Choroid plexus epithelial cell (primary cell): ENCODE data around the gene PLCD1.

ENCODE experiments used
- DNase-seq: peaks from one replicate; pipeline ENCODE4 v3.0.0-alpha.2; 2010; ENCODE audit warnings: low read depth
- H3K4me3 ChIP-seq: 2 replicates; pipeline ENCODE4 v1.5.1; 2011; ENCODE audit warnings: low read depth, mild to moderate bottlenecking, control low read depth, low read length, moderate library complexity
- CTCF ChIP-seq: conservative IDR thresholded peaks from 2 replicates; pipeline ENCODE4 v1.5.1; 2011; ENCODE audit warnings: low read depth, mild to moderate bottlenecking, control low read depth, inconsistent platforms, low read length, moderate library complexity

The PLCD1 gene

GRCh38 chr3:38018296-38019266 is 10.9 kb downstream of the PLCD1 start:
- no peak for TF ChIP-seq CTCF
- no peak overlapping the region for H3K4me3 ChIP-seq
- DNase-seq: no peak

GRCh38 chr3:38017445-38018295 is 11.8 kb downstream of the PLCD1 start:
- no peak for DNase-seq
- no peak for TF ChIP-seq CTCF

GRCh38 chr3:38016847-38017444 is 12.5 kb downstream of the PLCD1 start:
- H3K4me3 ChIP-seq: no peak overlapping the region
- no peak for TF ChIP-seq CTCF
- no peak for DNase-seq

More at GRCh38 chr3:38017445-38018295, 11.8 kb downstream of the PLCD1 start:
- no peak overlapping the region for H3K4me3 ChIP-seq

- TF ChIP-seq CTCF: no peak
- no peak overlapping the region for H3K4me3 ChIP-seq
- DNase-seq: no peak
Measured at GRCh38 chr3:38016410-38016809, 13.0 kb downstream of the PLCD1 start.

GRCh38 chr3:38015984-38016383 is 13.5 kb downstream of the PLCD1 start:
- no peak for TF ChIP-seq CTCF
- no peak overlapping the region for H3K4me3 ChIP-seq
- no peak for DNase-seq

- no peak for DNase-seq
- no peak for TF ChIP-seq CTCF
- H3K4me3 ChIP-seq: no peak overlapping the region
Measured at GRCh38 chr3:38015485-38015884, 14.0 kb downstream of the PLCD1 start.
